Fibroblast of mammary gland (primary cell): ENCODE data around the gene ASAP2.

ENCODE experiments used
- DNase-seq: peaks from one replicate; pipeline ENCODE4 v3.0.0-alpha.2; 2010; ENCODE audit warnings: low read depth
- H3K4me3 ChIP-seq: 2 replicates; pipeline ENCODE4 v1.5.1; 2011; ENCODE audit warnings: low read depth, mild to moderate bottlenecking, low read length, moderate library complexity; ENCODE audit not compliant: control insufficient read depth
- TF ChIP-seq, protein P1 (sequence below): conservative IDR thresholded peaks from 2 replicates; pipeline ENCODE4 v1.5.1; 2011; ENCODE audit warnings: low read depth, low read length, inconsistent platforms; ENCODE audit not compliant: control insufficient read depth, insufficient read depth

The ASAP2 gene

DNA sequence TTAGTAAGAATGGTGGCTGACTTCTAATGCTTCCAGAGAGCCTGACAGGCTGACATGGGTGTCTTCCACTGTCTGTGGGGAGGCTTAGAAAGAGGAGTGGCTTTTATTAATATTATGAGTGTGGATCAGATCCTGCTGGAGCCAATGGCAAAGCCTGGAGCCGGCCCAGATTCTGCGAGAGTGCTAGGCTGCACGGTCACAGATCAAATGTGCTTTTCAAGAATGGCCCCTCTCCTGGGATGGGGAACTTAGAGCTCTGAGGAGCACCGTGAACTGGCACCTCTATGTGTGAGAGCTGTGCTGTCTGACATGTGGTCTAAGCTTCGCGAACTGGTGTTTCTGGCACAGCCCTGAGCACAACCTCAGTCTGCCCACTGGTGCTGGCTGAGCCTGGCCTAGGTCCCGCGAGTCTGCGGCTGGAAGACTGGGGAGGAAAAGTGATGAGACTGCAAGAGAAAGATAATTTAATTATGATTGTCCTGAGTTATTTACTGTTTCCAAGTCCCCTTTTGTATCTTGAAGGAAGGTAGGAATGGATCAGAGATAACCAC lies 70.4 kb downstream of the ASAP2 start:
- DNase-seq = no peak
- H3K4me3 ChIP-seq = no peak overlapping the region
- TF ChIP-seq, protein P1, sequence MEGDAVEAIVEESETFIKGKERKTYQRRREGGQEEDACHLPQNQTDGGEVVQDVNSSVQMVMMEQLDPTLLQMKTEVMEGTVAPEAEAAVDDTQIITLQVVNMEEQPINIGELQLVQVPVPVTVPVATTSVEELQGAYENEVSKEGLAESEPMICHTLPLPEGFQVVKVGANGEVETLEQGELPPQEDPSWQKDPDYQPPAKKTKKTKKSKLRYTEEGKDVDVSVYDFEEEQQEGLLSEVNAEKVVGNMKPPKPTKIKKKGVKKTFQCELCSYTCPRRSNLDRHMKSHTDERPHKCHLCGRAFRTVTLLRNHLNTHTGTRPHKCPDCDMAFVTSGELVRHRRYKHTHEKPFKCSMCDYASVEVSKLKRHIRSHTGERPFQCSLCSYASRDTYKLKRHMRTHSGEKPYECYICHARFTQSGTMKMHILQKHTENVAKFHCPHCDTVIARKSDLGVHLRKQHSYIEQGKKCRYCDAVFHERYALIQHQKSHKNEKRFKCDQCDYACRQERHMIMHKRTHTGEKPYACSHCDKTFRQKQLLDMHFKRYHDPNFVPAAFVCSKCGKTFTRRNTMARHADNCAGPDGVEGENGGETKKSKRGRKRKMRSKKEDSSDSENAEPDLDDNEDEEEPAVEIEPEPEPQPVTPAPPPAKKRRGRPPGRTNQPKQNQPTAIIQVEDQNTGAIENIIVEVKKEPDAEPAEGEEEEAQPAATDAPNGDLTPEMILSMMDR = no peak

DNA sequence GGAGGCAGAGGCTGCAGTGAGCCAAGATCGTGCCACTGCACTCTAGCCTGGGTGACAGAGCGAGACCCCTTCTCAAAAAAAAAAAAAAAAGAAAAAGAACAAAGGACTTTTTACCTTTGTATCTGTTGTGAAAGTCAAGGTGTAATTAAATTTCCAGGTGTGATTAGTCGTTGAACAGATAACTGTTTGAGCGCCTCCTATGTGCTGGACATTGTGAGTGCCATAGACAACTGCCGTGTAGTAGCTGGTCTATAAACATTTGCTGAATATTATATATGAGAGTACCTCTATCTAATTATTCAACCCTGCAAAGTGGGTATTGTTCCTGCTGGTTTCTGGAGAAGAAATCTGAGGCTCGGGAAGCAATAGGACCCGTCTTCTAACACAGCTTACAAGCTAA lies 71.8 kb downstream of the ASAP2 start:
- TF ChIP-seq, protein P1 = no peak
- H3K4me3 ChIP-seq = no peak overlapping the region

DNA sequence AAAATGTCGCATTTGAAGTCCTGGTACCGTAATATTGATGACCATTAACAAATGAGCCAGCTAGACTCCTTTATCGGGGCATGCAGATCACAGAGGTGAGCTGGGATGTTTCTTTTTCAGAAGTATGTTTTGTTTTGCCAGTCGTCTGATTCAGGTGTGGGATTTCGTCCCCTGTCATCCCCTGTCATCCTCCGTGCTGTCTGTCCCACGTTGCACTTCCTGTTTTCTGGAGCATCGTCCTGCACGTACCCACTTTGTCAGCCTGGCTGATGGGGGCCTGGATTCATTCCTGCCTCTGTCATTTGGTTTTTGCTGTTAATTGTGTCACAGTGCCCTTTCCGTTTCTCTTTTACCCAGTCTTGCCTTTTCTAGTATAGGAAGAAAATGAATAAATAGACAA lies 72.8 kb downstream of the ASAP2 start:
- DNase-seq = no peak
- TF ChIP-seq, protein P1 = no peak
- H3K4me3 ChIP-seq = no peak overlapping the region

More for the DNA sequence above, 71.8 kb downstream of the ASAP2 start:
- DNase-seq = no peak

DNA sequence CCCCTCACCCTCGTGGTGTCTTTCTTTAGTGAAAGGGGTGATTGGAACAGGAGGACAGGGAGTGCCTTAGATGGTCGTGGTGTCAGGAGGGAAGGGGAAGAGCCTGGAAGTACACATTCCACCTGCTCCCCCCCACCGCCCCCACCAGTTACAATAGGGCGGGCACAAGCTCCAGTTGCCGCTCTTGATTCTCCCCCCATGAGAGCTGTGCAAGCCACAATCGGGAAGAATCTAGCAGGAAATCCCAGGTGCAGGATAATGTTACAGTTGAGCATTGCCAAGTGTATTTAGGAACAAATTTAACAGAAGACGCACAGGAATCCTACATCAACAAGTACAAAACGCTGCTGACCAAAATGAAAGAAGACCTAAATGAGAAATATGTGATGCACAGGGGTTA lies 73.6 kb downstream of the ASAP2 start:
- H3K4me3 ChIP-seq = no peak overlapping the region
- DNase-seq = no peak
- TF ChIP-seq, protein P1 = no peak

DNA sequence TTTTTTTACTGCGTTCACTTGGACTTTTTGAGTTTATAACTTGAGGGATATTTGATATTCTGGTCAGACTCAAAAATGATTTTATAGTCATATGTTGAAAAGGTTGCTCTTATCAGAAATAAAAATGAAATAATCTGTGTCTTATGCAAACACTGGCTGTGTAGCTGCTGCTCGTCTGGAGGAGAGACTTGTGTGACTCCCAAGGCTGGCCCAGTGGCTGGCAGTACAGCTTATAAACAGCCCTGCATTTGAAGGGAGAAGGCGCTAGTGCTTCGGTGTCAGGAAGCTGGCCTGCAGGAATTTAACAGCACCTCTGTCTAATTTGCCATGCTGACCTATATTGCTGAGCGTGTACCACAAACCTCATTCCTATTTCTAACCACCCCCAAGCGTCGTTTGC lies 74.5 kb downstream of the ASAP2 start:
- TF ChIP-seq, protein P1 = no peak
- DNase-seq = no peak
- H3K4me3 ChIP-seq = no peak overlapping the region

DNA sequence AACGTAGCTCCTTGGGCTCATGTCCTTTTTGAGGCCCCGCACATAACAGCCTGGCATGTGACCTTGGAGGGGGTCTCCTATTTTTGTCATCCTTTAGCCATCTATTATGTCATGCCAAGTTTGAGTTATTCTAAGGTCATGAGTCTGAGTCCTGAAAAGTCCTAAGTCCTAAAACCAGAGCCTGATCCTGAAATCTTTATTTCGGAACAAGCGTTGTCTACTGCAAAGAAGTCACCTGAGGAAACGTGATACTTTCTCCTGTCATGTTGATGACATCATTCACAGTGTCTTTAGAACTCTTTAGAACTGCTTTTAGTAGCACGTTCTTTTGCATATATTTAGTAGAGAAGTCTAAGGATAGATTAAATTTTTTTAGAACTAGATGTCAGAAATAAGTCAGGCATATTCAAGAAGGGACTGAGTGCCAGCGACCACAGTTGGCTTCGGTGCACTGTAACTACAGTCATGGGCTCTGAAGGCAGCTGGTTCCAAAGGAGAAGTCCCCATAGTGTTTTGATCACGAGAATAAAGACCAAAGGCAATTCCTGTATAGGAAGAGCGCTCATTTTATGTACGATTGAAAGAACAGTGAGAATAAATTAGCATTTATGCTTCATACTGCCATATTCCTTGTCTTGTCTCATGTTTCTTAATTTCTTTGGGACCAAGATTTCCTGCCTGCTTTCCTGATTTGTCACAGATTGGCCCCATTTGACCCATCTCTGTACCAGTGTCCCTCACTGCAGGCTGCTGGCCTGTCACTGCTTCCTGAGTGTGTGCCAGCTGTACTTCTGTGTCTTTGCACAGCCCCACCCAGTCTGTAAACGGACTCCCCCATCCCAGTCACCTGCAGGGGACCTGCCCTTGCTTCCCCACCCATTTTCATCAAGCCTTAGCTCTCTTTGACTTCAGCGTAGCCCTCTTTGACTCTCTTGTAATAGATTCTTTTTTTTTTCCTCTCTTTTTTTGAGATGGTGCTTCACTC lies 75.8 kb downstream of the ASAP2 start:
- no peak overlapping the region for H3K4me3 ChIP-seq
- TF ChIP-seq, protein P1 = no peak
- no peak for DNase-seq
